DMS 273 (cell line): Measurements from ENCODE around the gene PTCRA.

Source experiments
- DNase-seq: peaks from one replicate; lab custom pipeline; 2025; ENCODE audit not compliant: unreplicated experiment; lab: John Stamatoyannopoulos, UW

PTCRA gene

GRCh38 chr6:42970871-42971612 is 55.2 kb downstream of the PTCRA start:
- no peak for DNase-seq

GRCh38 chr6:42971746-42972327 is 56.0 kb downstream of the PTCRA start:
- DNase-seq, result no peak

- no peak for DNase-seq
Observed at GRCh38 chr6:42973926-42974325, 58.1 kb downstream of the PTCRA start.

DNA sequence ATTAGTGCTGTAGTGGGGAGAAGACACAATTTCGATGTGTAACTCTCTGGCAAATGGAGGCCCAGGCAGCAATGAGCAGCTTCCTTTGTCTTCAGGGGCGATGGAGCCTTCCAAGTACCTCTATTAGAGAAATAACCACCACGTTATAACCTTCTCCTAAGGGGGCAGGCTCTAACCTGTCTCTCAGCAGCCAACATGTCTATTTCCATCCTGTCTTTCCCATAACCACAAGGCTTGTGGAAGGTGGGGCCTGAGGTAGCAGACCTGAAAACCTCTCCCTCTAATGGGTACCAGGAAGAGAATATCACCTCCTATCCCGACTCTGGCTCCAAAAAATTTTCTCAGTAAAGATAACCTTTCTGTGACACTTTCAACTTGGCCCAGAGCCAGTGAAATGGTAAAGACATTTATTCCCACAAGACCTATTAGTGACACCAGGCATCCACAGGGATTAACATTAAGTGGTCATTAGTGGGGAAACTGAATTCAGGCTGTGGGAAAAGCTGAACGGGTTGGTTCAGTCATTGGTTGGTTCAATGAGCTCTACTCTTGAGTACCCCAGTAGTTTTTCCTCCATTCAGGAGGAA is 59.2 kb downstream of the PTCRA start:
- no peak for DNase-seq
